CD4-positive, alpha-beta T cell treated with Interleukin-4 for 1 hour (primary cell): ENCODE measurements around the gene FKBP6.
"Not testable (repeated sequence)": the region's sequence is repeated elsewhere in the genome, so short reads cannot be mapped to it uniquely, and the experiment has no call there.

Source experiments
- DNase-seq, 2 donors: peaks; one replicate each; pipeline ENCODE4 v3.0.0-alpha.2; 2020 to 2022

FKBP6 gene

GRCh38 chr7:73324081-73324845 is 3.7 kb upstream of the FKBP6 start:
- peak; percentile 47 to 54 for DNase-seq

DNA sequence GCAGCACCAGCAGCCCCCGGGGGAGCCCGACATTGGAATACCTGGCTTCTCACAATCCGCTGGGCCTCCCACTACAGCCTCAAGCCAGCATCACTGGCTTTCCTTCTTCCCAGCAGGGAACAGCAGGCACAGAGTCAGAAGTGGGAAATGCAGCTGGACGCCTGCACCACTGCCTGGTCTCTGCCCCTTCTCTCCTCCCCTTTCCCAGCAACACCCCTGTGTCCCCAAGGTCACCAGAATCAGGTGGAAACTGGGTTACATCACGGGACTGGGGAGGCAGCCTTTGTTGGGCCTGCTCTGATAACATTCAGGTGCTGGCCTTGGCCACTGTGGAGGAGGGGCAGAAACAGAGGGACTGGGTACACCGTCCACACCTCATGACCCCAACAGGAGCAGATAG is 2.5 kb upstream of the FKBP6 start:
- not testable (repeated sequence) for DNase-seq

DNA sequence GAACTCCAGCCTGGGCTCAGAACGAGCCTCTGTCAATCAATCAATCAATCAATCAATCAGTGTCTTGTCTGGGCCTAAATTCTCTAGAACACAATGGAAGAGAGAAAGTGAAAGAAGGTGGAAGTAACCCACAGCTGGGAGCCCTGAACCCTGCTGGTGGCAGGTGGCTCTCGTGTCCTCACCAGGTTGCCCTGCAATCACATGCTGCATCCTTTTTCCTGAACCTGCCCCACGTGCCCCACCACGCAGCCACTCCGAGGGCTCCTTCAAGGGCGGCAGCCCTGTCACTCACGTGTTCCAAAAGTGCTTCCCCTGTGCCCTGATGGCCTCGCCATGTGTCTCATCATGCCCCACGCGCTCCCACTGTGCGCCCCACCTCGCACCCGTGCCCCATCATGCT is 512 bp upstream of the FKBP6 start:
- not testable (repeated sequence) for DNase-seq

DNA sequence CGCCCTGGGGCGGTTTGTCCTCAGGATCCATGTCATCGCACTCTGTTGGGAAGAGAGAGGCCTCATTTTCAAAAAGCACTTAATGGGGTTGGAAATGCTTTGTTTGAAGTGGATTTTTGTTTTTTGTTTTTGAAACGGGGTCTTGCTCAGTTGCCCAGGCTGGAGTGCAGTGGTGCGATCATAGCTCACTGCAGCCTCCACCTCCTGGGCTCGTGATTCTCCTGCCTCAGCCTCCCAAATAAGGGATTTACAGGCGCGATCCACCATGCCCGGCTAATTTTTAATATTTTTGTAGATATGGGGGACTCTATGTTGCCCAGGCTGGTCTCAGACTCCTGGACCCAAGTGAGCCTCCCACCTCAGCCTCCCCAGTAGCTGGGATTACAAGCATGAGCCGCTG is 735 bp downstream of the FKBP6 start:
- no peak for DNase-seq

DNA sequence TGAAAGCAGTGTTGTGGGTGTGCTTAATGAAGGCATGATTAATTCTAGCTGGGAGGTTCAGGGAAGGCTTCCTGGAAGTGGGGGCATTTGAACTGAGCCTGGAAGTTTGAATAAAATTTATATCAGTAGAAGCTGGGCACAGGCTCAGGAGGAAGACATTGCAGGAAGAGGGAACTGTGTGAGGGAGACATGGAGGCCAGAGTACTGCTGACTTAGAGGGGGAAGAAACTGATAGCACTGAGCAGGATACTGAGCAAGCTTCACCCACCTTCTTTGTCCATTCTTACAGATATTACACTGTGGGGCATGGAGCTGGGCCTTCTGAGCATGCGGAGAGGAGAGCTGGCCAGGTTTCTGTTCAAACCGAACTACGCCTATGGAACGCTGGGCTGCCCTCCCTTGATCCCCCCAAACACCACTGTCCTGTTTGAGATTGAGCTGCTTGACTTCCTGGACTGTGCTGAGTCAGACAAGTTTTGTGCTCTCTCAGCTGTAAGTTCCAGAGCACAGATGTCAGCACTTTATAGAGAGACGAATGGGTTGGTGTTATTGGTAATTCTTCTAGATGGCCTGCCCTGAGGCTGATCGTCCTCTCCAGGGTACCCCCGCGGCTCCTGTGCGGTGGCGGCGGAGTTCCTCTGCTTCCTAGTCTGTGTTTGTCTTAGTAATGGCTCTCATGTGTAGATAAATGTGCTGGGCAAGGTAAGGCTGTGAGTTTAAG is 2.1 kb downstream of the FKBP6 start:
- no peak for DNase-seq

GRCh38 chr7:73330772-73331171 is 2.8 kb downstream of the FKBP6 start:
- DNase-seq = no peak

DNA sequence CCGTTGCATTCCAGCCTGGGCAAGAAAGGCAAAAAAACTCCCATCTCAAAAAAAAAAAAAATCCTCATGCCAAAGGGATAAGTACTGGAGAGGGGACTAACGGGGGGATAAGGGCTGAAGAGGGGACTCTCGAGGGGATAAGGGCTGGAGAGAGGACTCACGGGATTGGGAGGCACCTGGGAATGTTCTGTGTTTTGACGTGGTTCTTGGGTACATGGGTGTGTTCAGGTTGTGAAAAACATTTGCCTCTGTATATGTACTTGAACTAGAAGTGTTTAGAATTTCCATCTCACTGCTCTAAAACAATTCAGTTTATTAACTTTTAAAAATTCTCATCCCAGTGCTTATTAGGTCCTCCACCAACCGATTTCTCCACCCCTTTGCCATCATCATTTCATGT is 4.5 kb downstream of the FKBP6 start:
- no peak for DNase-seq

DNA sequence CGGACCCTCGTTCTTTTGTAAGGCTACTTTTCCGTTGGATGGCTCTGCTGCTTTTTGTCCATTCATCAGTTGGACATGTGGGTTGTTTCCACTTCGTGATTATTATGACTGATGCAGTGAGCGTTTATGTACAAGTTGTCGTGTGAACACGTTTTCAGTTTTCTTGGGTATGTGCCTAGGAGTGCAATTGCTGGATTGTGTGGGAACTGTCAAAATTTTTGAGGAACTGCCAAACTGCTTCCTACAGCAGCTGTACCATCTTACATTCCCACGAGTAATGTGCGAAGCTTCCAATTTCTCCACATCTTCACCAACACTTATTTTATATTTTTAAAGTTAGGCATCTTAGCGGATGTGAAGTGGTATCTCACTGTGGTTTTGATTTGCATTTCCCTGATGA is 10.4 kb downstream of the FKBP6 start:
- no peak for DNase-seq

DNA sequence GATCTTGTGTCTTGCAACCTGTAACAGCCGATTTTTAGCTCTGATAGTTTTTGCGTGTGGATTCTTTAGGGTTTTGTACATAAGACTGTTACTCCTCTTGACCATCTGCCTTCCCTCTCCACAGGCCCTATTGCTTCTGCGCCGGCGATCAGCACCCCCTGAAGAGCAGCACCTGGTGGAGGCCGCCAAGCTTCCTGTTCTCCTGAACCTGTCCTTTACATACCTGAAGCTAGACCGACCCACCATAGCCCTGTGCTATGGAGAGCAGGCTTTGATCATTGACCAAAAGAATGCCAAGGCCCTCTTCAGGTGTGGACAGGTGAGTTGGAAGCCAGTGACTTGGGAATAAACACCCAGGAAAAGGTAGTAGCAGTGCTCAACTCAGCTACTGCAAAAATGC is 12.6 kb downstream of the FKBP6 start:
- DNase-seq = no peak

GRCh38 chr7:73341877-73342276 is 13.9 kb downstream of the FKBP6 start:
- DNase-seq = peak in 1 of 2 donors; percentile 31

DNA sequence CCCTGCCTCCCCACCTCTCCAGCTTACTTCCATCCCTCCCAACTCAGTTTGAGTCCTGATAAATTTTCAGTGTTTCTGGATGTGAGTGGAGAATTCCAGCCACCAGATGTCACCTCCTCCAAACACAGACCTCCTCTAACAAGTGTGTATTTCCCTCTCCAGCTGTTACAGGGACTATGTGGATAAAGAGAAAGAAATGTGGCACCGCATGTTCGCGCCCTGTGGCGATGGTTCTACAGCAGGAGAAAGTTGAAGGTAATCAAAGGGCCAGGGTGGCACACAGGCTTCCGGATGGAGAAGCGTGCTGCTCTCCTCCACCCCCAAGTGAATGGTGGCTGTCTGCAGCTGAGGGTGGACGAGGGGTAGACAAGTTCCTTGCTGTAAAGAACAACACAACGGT is 14.7 kb downstream of the FKBP6 start:
- DNase-seq = no peak

DNA sequence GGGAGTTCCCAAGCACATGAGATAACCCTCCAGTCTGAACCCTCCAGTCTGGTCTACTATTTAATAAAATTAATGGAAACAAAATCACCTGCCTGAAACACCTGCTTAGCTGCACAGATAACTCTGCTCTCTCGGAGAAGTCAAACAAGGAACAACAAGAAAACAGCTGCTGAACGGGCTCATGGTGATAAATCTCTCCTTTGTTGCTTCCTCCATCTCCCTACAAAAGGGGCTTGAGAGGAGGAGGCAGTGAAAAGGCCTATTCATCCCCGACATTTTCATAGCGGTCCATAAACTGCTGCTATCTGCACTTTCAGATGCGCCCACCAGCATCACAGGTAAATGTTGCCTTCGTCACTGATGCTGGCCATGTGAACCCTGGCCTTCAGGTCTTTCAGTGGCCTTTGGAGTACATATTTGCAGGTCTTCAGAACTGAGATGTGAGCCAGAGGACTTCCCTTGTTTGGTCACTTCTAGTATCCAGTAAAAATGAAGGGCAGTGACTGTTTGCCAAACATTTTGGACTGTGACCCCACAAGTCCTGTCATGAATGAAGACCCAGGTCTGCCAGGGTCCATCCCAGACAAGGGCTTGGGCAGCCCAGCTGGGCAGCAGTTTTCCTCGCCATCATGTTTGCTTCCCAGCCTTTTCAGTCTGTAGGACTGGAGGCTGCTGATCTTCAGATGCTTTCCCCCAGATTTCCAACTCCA is 15.9 kb downstream of the FKBP6 start:
- DNase-seq = no peak

GRCh38 chr7:73345538-73345937 is 17.6 kb downstream of the FKBP6 start:
- no peak for DNase-seq

- no peak for DNase-seq
Observed at GRCh38 chr7:73345951-73346350, 18.0 kb downstream of the FKBP6 start.

DNA sequence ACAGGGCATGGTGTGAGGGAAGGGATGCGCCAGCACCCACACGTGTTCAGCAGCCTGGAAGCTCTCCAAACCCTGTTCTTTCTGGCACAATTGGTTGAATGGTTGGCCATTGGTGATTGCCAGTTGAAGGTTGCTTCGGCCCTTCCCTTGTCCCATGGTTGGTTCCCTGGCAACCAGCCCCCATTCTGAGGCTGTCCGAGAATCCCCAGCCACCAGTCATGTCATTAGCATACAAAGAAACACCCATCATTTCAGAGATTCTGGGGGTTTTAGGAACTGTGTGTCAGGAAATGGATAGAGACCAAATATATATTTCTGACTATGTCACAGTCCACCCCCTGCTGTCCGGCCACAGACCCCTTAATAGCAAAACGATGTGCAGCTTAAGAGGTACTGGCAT is 21.8 kb downstream of the FKBP6 start:
- DNase-seq = no peak

GRCh38 chr7:73350306-73351068 is 22.5 kb downstream of the FKBP6 start:
- DNase-seq = no peak

DNA sequence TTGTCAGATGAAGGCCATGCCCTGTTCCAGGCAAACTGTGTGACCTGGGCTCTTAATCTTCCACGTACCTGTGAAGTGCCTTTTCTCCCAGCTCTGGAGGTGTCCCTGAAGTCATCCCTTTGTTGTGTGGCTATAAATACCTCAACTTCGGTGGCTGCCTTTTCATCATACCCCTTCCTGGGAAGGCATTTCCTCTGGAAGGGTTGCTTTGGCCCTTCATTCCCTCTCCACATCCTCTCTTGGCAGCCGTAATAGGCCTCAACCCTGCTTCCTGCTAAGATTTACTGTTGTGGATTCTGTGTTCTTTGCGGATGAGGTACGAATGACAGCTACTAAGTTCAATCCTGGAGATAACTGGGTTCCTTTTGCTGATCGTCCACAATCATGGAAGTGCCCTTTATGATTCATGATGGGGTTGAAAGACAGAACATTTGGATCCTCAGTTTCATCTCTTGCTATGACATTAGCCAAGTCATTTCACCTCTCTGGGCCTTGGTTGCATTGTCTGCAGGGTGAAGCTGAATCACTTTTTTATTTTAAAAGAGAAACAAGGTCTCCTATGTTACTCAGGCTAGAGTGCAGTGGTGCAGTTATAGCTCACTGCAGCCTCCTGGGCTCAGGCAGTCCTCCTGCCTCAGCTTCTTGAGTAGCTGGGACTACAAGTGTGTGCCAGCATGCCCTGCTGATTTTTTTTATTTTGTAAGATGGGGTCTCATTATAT is 23.6 kb downstream of the FKBP6 start:
- DNase-seq = no peak

- DNase-seq = no peak
Observed at GRCh38 chr7:73352784-73353183, 24.8 kb downstream of the FKBP6 start.

GRCh38 chr7:73353243-73353642 is 25.3 kb downstream of the FKBP6 start:
- DNase-seq = no peak

GRCh38 chr7:73354196-73354595 is 26.2 kb downstream of the FKBP6 start:
- DNase-seq = no peak

- DNase-seq = no peak
Observed at GRCh38 chr7:73354821-73355220, 26.9 kb downstream of the FKBP6 start.

GRCh38 chr7:73356159-73356558 is 28.2 kb downstream of the FKBP6 start:
- no peak for DNase-seq
